GM18909 (cell line): ENCODE data around the gene PRELID3B.

ENCODE experiments used
- ATAC-seq: cut with Tn5 transposase; IDR thresholded peaks from one replicate; pipeline ENCODE4 v1.9.1; 2021; ENCODE audit warnings: mild to moderate bottlenecking; ENCODE audit not compliant: unreplicated experiment, poor library complexity

Gene PRELID3B

DNA sequence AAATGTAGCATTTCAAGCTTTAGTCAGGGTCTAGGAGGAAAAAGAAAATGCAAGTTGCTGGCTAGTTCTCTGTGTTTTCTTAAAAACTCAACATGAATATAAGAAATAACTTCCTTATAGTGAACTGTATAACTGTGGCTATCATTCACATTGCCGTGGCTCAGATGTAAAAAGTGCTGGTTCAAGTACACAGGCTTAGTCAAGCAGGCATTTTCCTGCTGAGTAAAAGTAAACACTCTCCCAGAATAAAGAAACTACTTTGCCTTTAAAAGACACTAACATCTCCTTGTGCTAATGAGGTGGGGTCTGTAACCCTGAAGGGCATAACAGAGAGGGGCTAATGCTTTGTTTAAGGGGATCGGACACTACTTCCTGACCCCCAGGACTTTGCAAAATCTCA is 13.8 kb downstream of the PRELID3B start:
- ATAC-seq: no peak

DNA sequence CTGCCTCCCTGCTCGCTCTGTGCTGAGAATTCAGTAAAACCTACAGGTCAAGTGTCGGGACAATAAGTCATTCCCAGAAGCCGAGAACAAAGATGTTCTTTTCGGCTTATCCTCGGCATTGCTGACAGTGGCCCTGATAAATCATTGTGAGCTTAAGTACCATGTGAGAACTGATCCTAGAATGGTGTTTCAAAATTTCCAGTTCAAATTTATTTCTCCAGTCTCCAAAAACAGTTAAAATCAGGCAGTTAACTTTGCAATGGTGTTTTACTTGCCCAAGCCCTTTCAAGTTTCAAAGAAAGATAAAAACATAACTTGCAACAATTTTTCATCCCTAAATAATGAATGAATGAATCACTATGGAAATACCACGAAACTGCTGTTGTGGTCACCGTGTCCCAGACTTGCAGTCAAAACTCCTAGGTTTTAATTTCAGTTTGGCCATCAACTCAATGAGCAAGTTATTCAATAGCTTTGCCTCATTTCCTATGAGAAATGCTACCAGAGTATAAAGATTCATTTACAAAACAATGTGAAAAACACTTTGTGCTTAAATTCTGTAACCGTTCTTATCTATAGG is 14.8 kb downstream of the PRELID3B start:
- ATAC-seq: no peak

DNA sequence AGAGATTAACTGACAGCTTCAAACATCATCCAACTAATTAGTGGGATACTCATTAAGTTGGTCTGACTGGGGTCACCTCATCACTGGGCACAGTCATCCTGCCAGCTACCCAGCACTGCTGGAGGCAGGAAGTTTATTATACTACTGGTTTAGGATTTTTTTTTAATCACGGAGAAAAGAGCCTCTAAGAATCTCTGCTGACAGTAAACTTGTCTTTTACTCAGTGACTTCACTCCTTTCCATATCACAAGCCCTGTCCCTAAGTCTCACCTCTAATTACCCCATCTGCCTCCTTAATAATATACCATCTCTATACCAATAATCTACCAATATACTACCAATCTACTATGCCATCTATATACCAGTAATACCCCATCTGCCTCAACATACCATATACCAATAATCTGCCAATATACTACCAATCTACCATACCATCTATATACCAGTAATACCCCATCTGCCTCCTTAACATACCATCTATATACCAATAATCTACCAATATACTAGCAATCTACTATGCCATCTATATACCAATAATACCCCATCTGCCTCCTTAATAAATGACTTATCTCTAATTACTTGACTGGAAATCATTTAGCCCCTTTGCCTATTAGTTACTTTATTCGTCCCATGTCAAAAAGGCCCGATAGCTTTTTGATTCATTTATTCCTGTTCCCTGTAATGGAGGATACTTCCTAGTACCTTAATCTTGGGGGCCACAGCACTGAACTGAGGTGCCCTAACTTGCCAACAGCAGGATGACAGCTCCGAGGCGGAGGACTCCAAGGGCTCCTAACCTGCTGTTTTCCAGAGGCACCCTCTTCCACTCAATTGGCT is 15.5 kb downstream of the PRELID3B start:
- no peak for ATAC-seq

DNA sequence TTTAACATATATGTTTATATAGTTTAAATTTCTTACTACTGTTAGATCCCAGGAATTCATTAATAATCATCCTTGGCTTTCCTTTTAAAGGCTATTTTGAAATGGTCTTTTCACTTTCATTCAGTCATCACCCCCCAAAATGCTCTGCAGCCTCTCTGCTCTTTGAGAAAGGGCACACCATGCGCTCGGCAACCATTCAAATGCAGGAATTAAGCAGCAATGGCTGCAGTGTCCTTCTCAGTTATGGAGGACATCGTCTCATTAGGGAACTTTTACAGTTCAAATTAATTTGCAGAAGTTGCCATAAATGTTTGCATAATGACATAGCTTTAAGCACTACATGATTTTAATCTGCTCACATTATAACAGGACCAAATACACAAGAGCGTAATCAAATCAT is 17.1 kb downstream of the PRELID3B start:
- ATAC-seq: no peak

DNA sequence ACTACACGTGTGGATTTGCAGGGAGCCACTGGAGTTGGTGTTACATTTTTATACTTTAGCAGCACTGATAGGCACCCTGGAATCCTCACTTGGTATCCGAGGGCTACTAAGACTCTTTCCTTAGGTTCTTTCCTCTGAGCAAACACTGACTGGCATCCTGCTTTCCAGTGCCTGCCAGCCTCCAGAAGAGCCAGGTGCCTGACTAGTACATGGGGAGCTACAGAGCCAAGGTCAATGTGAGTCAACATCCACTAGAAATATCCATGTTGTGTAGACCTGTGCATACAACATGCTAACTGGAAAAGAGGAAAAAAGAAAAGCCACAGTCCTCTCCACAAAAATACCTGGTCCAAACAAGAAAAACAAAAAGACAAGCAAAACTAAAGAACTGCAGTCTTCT is 17.5 kb downstream of the PRELID3B start:
- ATAC-seq: no peak

DNA sequence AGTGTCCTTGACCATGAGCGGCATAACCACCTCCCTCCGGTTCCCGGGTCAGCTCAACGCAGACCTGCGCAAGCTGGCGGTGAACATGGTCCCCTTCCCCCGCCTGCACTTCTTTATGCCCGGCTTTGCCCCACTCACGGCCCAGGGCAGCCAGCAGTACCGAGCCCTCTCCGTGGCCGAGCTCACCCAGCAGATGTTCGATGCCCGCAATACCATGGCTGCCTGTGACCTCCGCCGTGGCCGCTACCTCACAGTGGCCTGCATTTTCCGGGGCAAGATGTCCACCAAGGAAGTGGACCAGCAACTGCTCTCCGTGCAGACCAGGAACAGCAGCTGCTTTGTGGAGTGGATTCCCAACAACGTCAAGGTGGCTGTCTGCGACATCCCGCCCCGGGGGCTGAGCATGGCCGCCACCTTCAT is 18.5 kb downstream of the PRELID3B start:
- no peak for ATAC-seq

DNA sequence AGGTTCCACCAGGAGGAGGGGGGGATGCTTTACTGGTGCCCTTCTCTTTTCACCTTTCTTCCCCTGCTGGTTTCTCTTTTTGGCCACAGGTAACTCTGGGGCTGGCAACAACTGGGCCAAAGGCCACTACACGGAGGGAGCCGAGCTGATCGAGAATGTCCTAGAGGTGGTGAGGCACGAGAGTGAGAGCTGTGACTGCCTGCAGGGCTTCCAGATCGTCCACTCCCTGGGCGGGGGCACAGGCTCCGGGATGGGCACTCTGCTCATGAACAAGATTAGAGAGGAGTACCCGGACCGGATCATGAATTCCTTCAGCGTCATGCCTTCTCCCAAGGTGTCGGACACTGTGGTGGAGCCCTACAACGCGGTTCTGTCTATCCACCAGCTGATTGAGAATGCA is 19.0 kb downstream of the PRELID3B start:
- ATAC-seq: no peak

DNA sequence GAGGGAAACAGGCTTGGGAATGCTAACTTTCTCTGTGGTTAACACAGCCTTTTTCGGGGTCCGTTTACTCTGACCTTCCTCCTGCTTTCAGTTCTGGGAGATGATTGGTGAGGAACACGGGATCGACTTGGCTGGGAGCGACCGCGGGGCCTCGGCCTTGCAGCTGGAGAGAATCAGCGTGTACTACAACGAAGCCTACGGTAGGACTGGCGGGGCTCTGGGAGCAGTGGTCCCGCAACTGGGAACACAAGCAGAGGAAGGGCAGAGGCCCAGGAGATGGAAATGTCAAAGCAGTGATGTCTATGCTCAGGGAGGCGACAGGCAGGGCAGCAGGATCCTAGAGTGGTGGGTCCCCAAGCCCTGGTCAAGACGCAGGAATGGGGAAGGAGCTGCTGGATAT is 19.8 kb downstream of the PRELID3B start:
- ATAC-seq: no peak

DNA sequence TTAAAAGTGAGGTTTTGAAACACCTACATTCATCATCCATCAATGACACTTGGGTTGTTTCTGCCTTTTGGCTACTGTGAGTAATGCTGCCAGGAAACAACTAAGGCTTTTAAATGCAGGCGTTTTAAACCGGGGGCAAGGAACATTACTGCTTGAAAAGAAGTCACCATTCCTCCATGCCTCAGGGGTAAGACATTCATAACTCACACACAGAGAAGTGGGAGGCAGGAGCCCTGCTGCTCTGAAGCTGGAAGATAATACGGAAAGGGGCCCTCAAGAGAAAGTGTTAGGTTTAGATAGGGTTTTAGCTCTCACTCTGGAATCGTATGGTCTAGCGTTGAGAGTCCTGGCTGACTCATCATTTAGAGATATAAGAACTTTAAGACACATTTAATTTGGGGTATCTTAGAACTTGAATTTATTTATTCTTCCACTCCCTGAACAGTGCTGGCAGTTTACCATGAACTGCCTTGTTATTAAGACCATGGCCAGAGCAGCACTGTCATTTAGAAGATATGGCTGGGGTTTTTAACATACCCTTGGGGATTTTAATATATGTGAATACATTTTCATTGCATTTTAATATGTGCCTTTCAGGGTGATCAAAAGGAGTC is 21.5 kb downstream of the PRELID3B start:
- ATAC-seq: no peak

DNA sequence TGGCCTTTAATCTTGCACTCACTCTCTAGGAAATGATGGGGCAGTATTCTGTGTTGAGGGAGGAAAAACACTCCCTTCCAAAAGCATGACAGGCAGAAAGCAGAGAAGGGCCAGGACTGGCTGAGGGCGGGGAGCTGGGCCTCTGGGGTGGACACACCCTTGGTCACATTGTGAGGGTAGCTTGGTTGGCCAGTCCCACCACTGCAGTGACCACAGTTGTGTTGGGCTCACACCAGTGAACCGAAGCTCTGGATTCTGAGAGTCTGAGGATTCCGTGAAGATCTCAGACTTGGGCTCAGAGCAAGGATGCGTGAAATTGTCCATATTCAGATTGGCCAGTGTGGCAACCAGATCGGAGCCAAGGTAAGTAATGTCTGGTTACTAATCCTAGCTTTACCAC is 23.4 kb downstream of the PRELID3B start, which contains the start of gene TUBB1:
TSS of gene TUBB1 (plus strand) at position 213 of the 400 bp plus-strand sequence. CDS start at position 307, 94 bp downstream.
- ATAC-seq: no peak

DNA sequence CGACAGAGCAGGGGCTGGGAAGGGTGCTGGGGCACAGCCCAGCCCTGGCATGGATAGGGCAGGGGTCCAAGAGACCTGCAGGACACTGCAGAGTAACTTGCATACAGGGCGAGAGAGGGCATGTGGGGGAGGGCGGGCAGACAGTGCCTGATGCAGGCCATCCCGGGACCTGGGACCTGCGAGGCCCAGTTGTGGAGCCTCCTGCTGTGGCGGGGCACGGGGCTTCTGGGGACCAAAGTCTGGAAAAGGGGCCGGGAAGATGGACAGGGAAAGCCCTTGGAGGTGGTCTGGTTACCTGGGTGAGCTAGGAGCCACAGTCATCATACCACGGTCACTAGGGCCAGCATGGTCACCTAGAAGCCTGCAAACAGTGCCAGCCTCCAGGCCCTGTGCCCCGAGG is 23.8 kb downstream of the PRELID3B start:
- ATAC-seq: no peak

DNA sequence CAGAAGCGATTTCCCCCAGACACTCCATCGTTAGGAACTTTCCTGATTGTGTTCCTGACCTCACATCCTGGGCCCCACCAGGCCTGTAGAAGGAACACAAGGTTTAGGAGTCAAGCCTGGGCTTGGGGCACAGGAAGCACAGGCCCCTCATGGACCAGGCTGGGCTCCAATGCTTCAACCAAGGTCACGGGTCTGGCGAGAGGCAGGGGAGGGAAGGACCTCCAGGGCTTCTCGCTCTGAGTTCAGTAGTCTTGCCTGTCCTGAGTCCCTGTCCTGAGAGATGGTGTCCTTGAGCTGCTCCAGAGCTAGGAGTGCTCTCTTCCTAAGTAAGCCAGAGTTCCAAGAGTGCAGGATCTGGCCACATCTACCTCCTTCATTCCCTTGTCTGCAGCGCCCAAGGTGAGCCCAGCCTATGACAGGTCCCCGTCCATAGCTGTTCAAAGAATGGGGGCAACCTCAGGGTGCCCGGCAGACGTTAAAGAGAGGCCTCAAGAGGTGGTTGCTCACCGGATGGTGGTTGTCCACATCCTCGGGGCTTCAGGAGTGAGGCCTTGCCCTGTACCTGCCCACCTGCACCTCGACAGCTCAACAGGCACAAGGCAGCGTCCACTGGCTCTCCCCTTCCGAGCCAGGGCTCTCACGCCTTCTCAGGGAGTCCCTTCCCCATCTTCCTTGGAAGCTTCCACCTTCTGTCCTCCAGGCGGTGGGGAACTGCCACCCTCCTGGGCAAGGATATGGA is 24.9 kb downstream of the PRELID3B start:
- ATAC-seq: no peak

DNA sequence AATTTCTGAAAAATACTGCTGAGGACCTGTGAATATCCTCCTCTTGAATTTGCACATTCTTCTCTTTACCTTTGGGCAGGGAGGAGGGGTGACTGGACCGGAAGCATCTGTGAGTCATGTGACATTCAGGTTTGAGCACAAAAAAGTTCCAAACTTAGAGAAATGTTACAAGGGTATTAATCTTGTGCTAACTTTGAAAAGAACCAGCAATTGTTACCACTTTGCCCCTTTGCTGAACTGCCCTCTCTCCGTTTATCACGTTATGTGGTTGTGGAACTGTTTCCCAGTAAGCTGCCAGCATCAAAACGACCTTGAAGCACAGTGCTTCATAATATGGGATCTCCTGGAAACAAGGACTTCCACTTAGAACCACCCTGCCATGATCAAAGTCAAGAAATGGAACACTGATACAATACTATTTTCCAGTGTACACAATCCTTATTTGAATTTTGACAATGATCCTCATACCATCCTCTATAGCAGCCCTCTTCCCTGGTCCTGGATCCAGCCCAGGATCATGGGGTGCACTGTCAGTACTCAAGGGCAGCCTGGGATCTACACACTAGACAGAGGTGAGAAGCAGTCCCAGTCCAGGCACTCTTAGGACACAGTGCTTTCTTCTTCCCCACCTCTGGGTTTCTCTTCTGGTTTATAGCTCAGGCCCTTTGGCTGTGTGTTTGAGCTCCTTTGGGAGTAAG is 25.6 kb downstream of the PRELID3B start:
- ATAC-seq: no peak

DNA sequence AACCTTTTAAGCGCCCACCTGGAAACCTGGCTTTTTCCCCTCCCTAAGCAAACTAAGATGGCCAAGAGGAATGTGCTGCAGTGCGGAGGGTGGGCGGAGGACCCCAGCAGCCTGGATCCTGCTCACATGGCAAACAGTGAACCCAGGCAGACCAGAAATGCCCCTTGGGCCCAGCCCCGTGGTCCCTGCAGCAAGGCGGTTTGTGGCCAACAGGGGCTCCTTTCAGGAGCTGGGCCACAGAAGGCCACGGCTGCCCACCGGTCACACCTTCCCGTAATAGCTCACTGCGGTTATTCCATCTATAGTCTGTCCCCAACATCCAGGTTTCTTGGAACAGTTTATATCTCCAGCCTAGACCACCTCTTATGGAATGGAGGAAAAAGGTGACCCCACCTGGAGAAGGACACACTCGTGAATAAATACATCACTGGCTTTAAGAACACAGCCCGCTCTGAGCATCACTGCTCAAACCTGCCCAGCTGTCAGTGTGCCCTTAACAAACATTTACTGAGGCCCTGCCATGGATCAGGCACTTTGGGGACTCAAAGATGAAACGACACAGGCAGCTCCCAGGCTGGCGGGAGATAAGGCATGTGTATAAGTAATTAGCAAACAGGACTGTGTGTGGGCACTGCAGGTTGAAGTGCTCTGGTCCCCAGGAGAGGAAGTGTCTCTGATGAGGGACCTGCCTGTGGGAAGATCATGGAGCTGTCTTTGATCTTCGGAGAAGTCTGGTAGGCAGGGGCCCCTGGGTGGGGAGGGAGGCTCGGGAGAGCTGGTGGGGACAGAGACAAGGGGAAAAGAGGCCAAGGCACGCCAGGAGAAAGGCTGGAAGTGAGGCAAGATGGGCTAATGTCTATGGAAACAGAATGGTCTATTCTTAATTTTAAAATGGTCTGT is 26.5 kb downstream of the PRELID3B start:
- no peak for ATAC-seq

DNA sequence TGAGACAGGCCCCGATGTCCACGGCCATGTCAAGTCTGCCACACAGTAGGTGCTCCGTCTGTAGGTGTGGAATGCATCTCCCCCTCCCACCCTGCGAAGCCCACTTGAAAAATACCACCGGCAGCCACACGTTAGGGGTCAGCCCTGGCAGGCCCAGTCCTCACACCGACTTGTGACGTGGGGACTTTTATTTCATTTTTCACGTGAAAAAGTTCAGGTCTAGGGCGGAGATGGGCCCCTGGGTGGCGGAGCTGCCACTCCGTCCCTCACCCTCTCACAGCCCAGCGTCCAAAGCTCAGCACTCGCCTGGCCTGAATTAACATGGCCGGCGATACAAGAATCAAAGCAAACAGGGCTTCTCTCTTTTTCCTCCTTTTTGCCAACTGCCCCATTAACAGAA is 27.2 kb downstream of the PRELID3B start:
- ATAC-seq: no peak

DNA sequence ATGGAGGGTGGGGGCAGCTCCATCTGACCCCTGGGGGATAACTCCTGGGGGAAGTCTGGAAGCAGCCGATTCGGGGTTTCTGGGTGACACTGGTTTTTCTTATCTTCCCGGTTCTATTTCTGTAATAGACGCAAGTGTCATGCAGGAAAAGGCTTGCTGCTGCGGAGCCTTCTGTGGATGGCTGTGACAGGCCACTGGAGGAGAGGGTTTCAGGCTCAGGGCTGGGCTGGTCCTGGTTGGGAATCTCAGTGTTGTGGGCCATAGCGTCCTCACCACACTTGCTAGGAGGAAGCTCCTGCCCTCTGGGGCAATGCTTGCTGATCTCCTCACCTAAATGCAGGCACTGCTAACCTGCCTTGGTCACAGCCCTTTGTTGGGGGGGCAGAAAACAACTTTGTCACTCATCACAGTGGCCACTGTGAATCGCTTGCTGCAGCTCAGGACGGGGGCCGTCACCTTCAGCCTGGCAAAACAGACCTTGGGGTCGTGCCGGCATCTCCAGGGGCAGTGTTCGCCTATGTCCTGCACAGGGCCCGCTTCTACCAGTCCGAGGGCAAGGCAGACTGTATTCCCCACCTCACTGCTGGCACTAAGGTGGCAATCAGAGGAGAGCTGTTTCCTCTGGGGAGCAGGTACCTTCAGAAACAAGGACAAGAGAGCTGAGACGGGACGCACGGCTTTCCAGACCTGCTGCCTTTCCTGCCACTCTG is 27.8 kb downstream of the PRELID3B start:
- no peak for ATAC-seq

DNA sequence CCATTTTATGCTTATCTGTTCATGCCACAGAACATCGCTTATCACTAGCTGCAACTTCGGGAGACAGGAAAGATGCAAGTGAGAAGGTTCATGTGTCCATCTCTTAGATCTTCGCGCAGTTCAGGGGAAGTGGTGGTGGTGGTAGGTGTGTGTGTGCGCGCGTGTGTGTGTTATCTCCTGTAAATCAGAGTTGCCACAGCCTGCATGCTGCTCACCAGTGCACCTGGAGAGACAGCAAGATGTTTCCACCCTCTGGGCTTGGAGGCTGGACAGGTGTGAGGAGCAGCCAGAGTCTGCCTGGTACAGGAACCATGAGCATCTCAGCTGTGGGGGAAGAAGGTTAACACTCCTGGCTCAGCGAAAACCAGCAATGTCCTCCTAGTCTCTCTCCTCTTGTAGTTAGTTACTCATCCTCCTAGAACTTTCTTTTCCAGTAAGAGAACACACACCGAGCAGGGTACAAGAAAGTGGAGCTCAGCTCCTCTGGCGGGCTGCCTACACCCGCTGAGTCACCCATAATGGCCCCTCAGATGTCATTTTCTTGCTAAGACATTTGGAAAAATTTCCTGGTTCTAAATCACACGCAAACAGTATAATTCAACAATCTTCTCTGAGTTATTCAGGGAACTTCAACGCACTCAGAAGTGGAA is 28.5 kb downstream of the PRELID3B start:
- ATAC-seq: no peak
